Measurements from ENCODE around the gene LCLAT1. TPM values are rescaled to one million over a fixed set of nuclear protein-coding genes. Genes with fewer than 3 reads are reported as not detected.
"Not testable (repeated sequence)": the region's sequence is repeated elsewhere in the genome, so short reads cannot be mapped to it uniquely, and the experiment has no call there.

Gene LCLAT1
- total RNA-seq, 1 experiment from 2014 or later, result 36.0 TPM

- intact Hi-C loops (cut with micrococcal nuclease; ENCODE audit: unreplicated experiment) (no loop called here), in situ Hi-C loops (cut with HindIII; ENCODE audit: low pct_unique_long_range_greater_than_20kb, low sequenced_read_pairs) (no loop called here)
- Histone ChIP-seq H3K27me3 (ENCODE audit: control insufficient read depth, insufficient read depth, low read length) (no peaks in the 10 kb centered on the region), H3K9me3 (ENCODE audit: control insufficient read depth, insufficient read depth, low read depth, low read length) (no peaks in the 10 kb centered on the region), H3K27ac (ENCODE audit: low read length) (no peak overlapping the region), H3K36me3 (ENCODE audit: control insufficient read depth, insufficient read depth, low read length) (no peaks in the 10 kb centered on the region), H3K4me1 (ENCODE audit: control insufficient read depth, insufficient read depth, low read length) (no peaks in the 10 kb centered on the region), H3K4me3 (ENCODE audit: low read depth in 2 of 2, low read length in 2 of 2) (no peak overlapping the region)
- DNase-seq (ENCODE audit: low read depth, low spot score) (no peak), ATAC-seq (no peak)
- no TSS peak for BruUV-seq (replicated peaks)
- TF ChIP-seq POLR2AphosphoS5 (IDR thresholded peaks at IDR 0.05; ENCODE audit: low read depth, low read length) (no peak), SIN3A (IDR thresholded peaks at IDR 0.05; ENCODE audit: borderline replicate concordance, insufficient read depth, low read depth, low read length) (no peak), TCF7L2 (IDR thresholded peaks at IDR 0.05; ENCODE audit: low read depth, low read length) (no peak), CTCF (IDR thresholded peaks at IDR 0.05) (no peak)
- TF ChIP-seq, protein P1, sequence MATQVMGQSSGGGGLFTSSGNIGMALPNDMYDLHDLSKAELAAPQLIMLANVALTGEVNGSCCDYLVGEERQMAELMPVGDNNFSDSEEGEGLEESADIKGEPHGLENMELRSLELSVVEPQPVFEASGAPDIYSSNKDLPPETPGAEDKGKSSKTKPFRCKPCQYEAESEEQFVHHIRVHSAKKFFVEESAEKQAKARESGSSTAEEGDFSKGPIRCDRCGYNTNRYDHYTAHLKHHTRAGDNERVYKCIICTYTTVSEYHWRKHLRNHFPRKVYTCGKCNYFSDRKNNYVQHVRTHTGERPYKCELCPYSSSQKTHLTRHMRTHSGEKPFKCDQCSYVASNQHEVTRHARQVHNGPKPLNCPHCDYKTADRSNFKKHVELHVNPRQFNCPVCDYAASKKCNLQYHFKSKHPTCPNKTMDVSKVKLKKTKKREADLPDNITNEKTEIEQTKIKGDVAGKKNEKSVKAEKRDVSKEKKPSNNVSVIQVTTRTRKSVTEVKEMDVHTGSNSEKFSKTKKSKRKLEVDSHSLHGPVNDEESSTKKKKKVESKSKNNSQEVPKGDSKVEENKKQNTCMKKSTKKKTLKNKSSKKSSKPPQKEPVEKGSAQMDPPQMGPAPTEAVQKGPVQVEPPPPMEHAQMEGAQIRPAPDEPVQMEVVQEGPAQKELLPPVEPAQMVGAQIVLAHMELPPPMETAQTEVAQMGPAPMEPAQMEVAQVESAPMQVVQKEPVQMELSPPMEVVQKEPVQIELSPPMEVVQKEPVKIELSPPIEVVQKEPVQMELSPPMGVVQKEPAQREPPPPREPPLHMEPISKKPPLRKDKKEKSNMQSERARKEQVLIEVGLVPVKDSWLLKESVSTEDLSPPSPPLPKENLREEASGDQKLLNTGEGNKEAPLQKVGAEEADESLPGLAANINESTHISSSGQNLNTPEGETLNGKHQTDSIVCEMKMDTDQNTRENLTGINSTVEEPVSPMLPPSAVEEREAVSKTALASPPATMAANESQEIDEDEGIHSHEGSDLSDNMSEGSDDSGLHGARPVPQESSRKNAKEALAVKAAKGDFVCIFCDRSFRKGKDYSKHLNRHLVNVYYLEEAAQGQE (IDR thresholded peaks at IDR 0.05; ENCODE audit: insufficient read depth in 1 of 2, low read depth in 2 of 2, low read length in 1 of 2), result no peak
- ChIA-PET CTCF (interaction anchor here (1.4 kb wide), 1 partner anchor 10 kb away, joined by 3 read pairs; no protein-coding TSS in a partner anchor), POLR2A (no interaction called here)
These were observed 165.3 kb downstream of the LCLAT1 start for GRCh38 chr2:30612371-30612770.

DNA sequence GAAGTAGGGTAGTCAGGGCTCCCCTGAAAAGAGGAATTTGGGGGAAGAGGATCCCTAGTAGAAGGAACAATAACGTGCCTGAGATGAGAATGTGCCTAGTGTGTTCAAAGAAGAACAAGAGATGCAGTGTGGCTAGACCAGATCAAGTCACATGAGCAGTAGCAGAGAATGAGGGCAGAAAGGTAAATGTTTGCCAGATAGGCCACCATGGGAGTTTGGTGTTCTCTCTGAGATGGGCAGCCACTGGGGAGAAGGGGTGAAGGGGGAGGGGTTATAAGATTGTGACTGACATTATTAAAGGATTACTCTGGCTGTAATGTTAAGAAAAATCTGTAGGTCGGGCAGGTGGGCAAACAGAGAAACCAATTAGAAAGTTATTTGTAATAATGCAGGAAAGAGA lies 166.0 kb downstream of the LCLAT1 start:
- intact Hi-C loops (cut with micrococcal nuclease; ENCODE audit: unreplicated experiment) (no loop called here), in situ Hi-C loops (cut with HindIII; ENCODE audit: low pct_unique_long_range_greater_than_20kb, low sequenced_read_pairs) (no loop called here)
- H3K27ac ChIP-seq (ENCODE audit: low read length), result no peak overlapping the region
- DNase-seq (ENCODE audit: low read depth, low spot score), result no peak
- no peaks in the 10 kb centered on the region for H3K4me1 ChIP-seq (ENCODE audit: control insufficient read depth, insufficient read depth, low read length)
- H3K36me3 ChIP-seq (ENCODE audit: control insufficient read depth, insufficient read depth, low read length), result no peaks in the 10 kb centered on the region
- H3K9me3 ChIP-seq (ENCODE audit: control insufficient read depth, insufficient read depth, low read depth, low read length), result no peaks in the 10 kb centered on the region
- ChIA-PET CTCF (no interaction called here), POLR2A (no interaction called here)
- no TSS peak for BruUV-seq (replicated peaks)
- no peak overlapping the region for H3K4me3 ChIP-seq (ENCODE audit: low read depth in 2 of 2, low read length in 2 of 2)
- TF ChIP-seq CTCF (IDR thresholded peaks at IDR 0.05) (no peak), POLR2AphosphoS5 (IDR thresholded peaks at IDR 0.05; ENCODE audit: low read depth, low read length) (no peak), TCF7L2 (IDR thresholded peaks at IDR 0.05; ENCODE audit: low read depth, low read length) (no peak), SIN3A (IDR thresholded peaks at IDR 0.05; ENCODE audit: borderline replicate concordance, insufficient read depth, low read depth, low read length) (no peak)
- TF ChIP-seq, protein P1 (IDR thresholded peaks at IDR 0.05; ENCODE audit: insufficient read depth in 1 of 2, low read depth in 2 of 2, low read length in 1 of 2), result no peak
- H3K27me3 ChIP-seq (ENCODE audit: control insufficient read depth, insufficient read depth, low read length), result no peaks in the 10 kb centered on the region
- no peak for ATAC-seq

DNA sequence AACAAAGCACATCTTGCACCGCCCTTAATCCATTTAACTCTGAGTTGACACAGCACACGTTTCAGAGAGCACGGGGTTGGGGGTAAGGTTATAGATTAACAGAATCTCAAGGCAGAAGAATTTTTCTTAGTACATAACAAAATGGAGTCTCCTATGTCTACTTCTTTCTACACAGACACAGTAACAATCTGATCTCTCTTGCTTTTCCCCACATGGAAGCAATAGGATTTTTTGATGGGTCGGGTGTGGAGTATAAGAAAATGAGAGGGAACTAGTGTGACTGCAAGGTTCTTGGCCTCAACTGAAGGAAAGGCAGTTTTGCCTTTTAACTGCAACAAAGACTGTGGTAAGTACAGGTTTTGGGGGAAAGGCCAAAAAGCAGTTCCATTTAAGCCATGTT lies 167.2 kb downstream of the LCLAT1 start:
- H3K4me3 ChIP-seq (ENCODE audit: low read depth in 2 of 2, low read length in 2 of 2); BruUV-seq (replicated peaks); H3K9me3 ChIP-seq (ENCODE audit: control insufficient read depth, insufficient read depth, low read depth, low read length); ATAC-seq; CTCF ChIA-PET; intact Hi-C loops (cut with micrococcal nuclease; ENCODE audit: unreplicated experiment); in situ Hi-C loops (cut with HindIII; ENCODE audit: low pct_unique_long_range_greater_than_20kb, low sequenced_read_pairs); H3K36me3 ChIP-seq (ENCODE audit: control insufficient read depth, insufficient read depth, low read length); H3K27me3 ChIP-seq (ENCODE audit: control insufficient read depth, insufficient read depth, low read length); H3K4me1 ChIP-seq (ENCODE audit: control insufficient read depth, insufficient read depth, low read length); H3K27ac ChIP-seq (ENCODE audit: low read length); DNase-seq (ENCODE audit: low read depth, low spot score); POLR2A ChIA-PET: not testable (repeated sequence)
